Body of pancreas (tissue), 4 donors: ENCODE measurements around the gene TMPRSS11F.

Experiments
- POLR2A ChIP-seq, 3 donors: fragments of 450-650 bp; IDR thresholded peaks; one replicate each; pipeline ENCODE4 v1.6.1; 2016; ENCODE audit warnings: antibody characterized with exemption in 3 of 3, mild to moderate bottlenecking in 2 of 3
- TF ChIP-seq, protein P1 (sequence below), 7 experiments: fragments of 450-650 bp in 4 of 7; fragments of 200-600 bp in 3 of 7; sonication (generic) in 3 of 7; IDR thresholded peaks; one replicate each; pipeline ENCODE4 v1.5.1; 2016 to 2019; ENCODE audit warnings: antibody characterized with exemption in 7 of 7

- TF ChIP-seq, protein P1, sequence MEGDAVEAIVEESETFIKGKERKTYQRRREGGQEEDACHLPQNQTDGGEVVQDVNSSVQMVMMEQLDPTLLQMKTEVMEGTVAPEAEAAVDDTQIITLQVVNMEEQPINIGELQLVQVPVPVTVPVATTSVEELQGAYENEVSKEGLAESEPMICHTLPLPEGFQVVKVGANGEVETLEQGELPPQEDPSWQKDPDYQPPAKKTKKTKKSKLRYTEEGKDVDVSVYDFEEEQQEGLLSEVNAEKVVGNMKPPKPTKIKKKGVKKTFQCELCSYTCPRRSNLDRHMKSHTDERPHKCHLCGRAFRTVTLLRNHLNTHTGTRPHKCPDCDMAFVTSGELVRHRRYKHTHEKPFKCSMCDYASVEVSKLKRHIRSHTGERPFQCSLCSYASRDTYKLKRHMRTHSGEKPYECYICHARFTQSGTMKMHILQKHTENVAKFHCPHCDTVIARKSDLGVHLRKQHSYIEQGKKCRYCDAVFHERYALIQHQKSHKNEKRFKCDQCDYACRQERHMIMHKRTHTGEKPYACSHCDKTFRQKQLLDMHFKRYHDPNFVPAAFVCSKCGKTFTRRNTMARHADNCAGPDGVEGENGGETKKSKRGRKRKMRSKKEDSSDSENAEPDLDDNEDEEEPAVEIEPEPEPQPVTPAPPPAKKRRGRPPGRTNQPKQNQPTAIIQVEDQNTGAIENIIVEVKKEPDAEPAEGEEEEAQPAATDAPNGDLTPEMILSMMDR (IDR thresholded peaks at IDR 0.05), result no peak
- TF ChIP-seq POLR2A (IDR thresholded peaks at IDR 0.05), result no peak
Measured at GRCh38 chr4:68145261-68145660, 15.6 kb upstream of the TMPRSS11F start.
